Hypothalamus (tissue), 51 donors: ENCODE measurements around the gene ARHGEF10L.

Experiments used
- DNase-seq, 51 donors: peaks; one replicate each; lab custom pipeline; 2025; lab: John Stamatoyannopoulos, UW

ARHGEF10L gene

GRCh38 chr1:17545356-17545755 is 5.9 kb downstream of the ARHGEF10L start:
- no peak for DNase-seq

DNA sequence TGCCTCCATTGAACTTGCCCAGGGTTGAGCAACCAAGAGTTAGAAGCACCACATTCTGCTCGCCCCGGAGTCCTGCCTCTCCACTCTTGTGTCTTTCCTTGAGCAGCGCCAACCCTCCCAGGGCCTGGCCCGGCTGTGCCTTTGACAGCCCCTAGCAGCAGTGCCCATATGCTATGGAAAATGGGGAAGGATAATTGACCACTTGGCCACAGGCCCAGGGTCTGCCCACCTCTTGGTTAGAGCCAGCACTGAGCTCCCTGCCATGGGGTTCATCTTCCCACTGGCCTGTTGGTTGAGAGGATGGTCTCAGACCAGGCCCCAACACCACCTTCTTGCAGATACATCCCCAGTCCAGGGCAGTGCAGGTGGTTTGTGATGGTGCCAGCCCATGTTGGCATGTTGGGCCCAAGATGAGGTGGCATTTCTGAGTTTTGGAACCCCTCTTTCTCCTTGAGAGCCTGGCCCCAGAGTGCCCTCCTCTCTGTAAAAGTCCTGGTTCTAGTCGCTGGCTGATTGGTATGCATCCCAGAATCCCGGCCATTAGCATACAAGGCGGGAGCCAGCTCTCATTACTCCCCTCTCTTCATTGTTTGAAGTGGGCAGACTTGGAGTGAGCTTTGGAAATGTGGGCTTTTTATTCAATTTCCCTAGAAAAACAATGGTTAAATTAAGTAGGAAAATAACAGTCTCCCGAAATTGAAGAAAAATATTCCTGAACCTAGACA is 7.6 kb downstream of the ARHGEF10L start:
- peak in 15 of 51 donors; percentile 16 to 53 (median 35) for DNase-seq

GRCh38 chr1:17549384-17549783 is 9.9 kb downstream of the ARHGEF10L start:
- no peak for DNase-seq

DNA sequence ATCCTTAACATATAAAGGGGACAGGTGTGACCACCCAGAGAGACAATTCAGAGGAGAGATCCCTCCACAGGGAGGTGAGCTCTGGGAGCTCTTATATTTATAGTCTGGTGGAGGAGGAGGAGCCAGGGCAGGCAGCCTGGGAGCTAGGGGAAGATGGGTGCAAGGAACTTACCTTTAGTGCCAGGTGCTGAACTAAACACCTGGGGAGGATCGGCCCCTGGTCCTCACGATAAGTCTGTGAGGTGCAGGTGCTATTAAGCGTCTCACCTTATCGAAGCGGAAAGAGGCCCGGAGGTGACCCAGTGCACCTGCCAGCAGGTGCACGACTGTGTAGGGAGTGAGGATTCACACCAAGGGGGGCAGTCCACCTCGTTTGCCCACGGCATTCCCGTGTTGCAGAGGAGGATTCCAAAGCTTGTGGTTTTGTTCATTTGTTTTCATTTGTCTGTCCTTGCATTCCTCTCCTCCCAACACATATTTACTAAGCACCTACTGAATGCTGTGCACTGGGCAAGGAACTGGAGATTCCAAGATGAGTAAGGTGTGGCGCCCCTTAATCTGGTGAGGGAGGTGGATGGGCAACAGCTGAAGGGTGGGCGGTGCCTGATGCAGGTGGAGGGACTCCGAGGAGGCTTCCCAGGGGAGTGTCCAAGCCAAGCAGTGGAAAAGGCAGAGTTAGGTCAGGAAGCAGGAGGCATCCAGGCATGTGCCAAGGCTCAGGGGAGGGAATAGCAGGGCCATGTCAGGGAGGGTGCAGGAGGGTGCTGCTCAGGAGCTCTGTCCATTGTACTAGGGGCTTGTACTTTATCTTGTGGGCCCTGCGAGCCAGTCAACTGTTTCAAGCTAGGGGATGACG is 11.5 kb downstream of the ARHGEF10L start:
- no peak for DNase-seq

DNA sequence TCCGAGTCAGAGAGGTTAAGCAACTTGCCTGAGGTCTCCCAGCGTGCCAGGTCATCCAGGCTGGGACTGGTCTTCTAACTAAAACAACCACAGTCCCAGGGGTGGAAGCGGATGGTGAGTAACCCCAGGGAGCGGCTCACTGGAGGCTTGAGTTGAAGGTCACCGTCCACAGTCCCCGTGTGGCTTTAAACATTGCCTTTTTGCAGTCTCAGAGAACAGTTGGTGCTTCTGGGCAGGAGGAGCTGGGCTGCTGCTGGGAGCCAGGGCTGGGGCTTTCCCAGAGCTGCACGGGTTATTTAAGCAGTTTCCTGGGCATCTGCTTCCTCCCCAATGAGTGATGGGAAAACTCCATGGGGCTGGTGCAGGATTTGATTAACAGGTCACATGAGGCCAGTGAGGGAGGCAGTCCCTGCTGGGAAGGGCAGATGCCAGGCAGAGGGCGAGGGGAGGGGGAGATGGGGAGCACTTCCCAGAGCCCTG is 12.3 kb downstream of the ARHGEF10L start:
- DNase-seq, result peak in 10 of 51 donors; percentile 21 to 51 (median 30)

DNA sequence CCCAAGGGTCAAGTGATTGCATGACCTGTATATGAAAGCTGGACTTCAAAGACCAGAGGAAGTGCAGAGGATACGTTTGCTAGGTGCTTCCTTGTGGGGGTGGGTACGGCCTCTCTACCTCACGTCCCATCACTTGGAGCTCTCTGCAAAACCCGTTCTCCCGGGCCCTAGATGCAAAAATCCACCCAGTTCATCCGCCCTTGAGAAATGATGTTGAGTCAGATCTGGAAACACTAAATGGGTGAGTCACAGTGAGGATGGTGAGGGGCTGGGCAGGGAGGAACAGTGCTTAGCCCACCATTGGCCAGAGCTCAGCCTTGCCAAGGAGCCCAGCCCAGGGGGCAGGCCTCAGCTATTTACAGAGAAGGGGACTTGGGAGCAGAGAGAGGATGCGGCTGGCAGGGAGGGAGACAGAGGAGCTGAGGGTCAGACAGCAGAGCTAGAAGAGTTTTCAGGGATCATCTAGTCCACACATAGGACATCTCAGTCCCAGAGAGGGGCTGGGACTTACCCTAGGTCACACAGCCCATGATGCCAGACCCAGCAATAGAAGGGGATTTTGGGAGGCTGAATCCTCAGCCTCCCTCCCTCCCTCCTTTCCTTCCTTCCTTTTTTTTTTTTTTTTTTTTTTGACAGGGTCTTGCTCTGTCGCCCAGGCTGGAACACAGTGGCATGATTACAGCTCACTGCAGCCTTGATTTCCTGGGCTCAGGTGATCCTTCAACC is 14.6 kb downstream of the ARHGEF10L start:
- peak in 1 of 51 donors; percentile 7 for DNase-seq

- DNase-seq, result no peak
These were observed 15.5 kb downstream of the ARHGEF10L start for GRCh38 chr1:17554954-17555353.

DNA sequence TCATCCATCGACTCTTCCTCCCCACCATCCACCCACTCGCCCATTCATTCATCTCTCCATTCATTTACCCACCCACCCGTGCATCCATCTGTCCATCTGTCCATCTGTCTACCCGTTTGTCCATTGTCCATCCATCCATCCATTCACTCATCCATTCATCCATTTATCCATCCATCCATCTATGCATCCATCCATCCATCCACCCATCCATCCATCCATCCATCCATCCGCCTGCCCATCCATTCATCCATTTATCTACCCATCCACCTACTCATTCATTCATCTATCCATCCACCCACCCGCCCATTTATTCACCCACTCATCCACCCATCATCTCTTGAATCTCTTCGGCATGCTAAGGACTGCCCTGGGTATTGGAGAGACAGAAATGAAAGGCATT is 18.5 kb downstream of the ARHGEF10L start:
- no peak for DNase-seq

- DNase-seq, result no peak
These were observed 19.0 kb downstream of the ARHGEF10L start for GRCh38 chr1:17558541-17558940.

- no peak for DNase-seq
These were observed 19.6 kb downstream of the ARHGEF10L start for GRCh38 chr1:17558954-17559614.

GRCh38 chr1:17559615-17560419 is 20.3 kb downstream of the ARHGEF10L start:
- DNase-seq, result no peak

DNA sequence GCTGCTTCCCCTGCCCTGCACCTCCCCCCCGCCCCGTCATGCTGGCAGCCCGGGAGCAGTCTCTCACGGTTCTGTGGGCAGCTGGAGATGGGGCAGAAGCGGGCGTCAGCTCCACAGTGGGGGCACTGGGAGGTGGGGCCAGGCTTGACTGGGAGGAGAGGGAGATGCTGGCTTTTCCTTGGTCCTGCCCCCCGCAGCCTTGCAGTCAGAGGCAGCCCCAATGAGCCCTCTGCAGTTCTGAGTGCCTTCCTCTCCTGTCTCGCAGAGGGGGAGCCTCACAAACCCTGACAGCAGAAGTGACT is 21.7 kb downstream of the ARHGEF10L start:
- DNase-seq, result peak in 27 of 51 donors; percentile 17 to 67 (median 47)

DNA sequence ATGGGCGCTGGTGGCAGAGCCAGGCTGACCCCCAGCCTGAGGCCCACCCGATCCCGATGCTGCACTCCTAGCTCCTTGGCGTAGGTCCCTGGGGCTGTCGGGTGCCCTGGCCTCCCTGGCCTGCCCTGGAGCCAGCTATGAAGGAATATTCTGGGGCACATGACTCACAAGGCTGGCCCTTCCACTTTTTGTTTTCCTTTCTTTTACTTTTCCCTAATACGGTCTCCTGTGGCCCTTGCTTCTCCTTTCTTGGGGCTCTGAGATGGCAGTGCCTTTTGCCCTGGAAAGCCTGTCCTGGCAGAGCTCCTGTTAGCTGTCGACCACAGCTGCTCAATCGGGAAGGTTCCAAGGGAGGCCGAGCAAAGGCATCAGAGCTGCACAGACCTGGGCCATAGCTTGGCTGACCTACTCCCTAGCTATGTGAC is 22.1 kb downstream of the ARHGEF10L start:
- DNase-seq, result peak in 14 of 51 donors; percentile 24 to 65 (median 49)

GRCh38 chr1:17562375-17562774 is 22.9 kb downstream of the ARHGEF10L start:
- DNase-seq, result no peak

DNA sequence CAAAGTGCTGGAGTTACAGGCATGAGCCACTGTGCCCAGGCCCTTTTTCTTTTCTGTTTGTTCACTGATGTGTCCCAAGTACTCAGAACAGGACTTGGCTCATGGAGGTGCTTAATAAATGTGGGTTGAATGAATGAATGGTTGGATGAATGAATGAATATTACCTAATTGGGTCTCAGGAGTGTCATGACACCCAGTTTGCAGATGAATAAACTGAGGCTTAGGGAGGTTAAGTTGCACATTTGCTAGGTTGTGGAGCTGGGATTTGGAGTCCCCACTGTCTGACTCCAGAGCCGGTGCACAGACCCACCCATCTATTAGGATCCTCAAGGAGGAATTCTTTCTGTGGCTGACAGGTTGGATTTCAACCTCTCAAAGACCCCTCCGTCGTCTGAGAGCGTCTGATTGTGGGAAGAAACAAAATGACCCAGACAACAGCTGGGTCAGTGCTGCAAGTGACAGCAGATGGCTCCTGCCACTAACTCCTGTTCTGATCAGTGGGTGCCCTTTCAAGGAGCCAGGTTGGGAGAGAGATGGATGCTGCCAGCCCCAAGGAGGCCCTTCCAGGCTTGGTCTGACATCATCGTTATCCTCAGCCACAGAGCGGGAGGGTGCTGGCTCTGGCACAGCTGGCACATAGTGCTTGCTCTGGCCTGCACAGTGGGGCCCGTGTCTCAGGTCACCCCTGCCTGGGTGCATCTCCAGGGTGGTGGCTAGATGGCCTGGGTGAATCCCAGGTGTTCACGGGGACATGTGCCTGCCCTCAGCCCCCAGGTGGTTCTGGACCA is 24.2 kb downstream of the ARHGEF10L start:
- DNase-seq, result peak in 17 of 51 donors; percentile 12 to 63 (median 35)

DNA sequence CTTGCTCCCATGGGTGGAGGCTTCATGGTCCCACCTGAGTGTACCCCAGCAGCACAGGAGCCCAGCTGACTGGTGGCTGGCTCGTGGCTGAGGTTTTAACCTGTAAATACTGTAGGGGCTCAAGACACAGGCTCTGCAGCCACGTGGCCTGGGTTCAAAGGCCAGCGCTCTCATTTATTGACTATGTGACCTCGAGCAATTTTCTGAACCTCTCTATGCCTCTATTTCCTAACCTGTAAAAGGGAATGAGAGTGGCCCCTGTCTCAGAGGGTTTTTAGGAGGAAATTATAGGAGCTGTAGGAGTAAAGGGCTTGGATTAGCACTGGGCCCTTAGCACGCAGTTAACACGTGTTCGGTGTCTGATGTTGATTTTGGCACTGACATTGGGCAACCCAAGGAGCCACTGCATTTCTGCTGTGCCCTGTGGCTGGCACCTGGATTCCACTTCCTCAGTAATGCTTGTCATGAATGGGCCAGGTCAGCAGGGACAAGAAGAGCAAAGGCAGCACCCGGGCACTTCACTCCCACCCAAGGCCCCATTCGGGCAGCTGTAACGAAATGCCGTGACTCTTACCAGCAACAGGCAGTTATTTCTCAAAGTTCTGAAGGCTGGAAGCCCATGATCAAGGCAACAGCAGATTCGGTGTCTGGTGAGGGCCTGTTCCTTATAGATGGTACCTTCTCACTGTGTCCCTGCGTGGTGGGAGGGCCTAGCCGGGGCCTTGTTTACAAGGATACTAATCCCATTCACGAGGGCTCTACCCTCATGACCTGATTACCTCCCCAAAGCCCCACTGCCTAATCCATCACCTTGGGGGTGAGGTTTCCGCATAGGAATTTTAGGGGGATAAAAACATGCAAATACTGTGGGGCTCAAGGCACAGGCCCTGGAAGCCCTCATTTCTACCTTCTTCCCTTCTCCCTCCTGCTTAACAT is 25.2 kb downstream of the ARHGEF10L start:
- DNase-seq, result peak in 3 of 51 donors; percentile 12 to 20 (median 16)

- peak in 19 of 51 donors; percentile 5 to 65 (median 34) for DNase-seq
These were observed 26.2 kb downstream of the ARHGEF10L start for GRCh38 chr1:17565461-17566252.
